ENCODE measurements around the gene TTBK1.

The TTBK1 gene

DNA sequence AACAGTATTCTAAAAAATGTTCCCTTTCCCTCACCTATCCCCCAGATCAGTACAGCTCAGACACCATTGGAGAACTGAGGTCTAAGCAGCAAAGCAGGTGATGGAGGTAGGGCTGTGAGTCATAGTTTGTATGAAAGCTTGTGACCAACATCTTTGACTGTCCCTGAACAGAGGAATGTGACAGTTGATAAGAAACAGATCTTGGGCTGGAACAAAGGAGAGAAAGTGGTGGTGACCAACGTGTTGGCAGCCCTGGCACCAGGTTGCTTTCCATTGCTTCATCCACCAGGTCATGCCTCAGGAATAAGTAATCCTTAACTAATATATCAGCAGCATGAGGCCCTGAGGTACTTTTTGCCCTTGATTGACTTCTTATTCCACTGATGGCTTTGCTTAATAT lies 85.2 kb downstream of the TTBK1 start:
- no peak overlapping the region for H3K4me3 ChIP-seq (ENCODE audit: low read depth, low read length)
- no peak overlapping the region for H2AFZ ChIP-seq (ENCODE audit: low read length, unreplicated experiment)
- H3K36me3 ChIP-seq (ENCODE audit: insufficient read depth, low read length): no peaks in the 10 kb centered on the region
- no peaks in the 10 kb centered on the region for H3K4me1 ChIP-seq (ENCODE audit: control insufficient read depth, insufficient read depth, low read length, unreplicated experiment)
- H3K27ac ChIP-seq (ENCODE audit: low read depth, low read length): no peak overlapping the region
- H3K79me2 ChIP-seq (ENCODE audit: control insufficient read depth, insufficient read depth, low read length, unreplicated experiment): no peaks in the 10 kb centered on the region
- no peaks in the 10 kb centered on the region for H3K27me3 ChIP-seq (ENCODE audit: insufficient read depth, low read length)

DNA sequence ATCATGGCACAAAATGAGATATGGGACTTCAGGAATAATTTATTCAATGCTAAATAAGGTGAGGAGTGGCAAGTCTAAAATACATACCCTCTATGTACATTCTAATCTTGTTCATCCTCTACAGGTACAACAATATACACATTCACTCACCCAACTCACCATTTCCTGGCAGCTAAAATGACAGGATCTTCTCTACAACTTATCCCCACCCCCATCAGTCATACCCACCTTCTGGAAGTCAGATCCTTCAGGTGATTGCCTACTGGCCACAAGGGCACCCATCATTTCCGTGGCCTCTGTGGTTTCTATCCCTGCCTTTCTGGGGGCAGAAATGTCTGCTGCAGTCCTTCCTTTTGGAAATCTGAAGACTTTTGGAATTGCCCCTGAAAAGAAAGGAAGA lies 88.2 kb downstream of the TTBK1 start:
- H3K4me1 ChIP-seq (ENCODE audit: control insufficient read depth, insufficient read depth, low read length, unreplicated experiment): no peaks in the 10 kb centered on the region
- H3K36me3 ChIP-seq (ENCODE audit: insufficient read depth, low read length): no peaks in the 10 kb centered on the region
- H3K4me3 ChIP-seq (ENCODE audit: low read depth, low read length): no peak overlapping the region
- no peaks in the 10 kb centered on the region for H3K27me3 ChIP-seq (ENCODE audit: insufficient read depth, low read length)
- H3K79me2 ChIP-seq (ENCODE audit: control insufficient read depth, insufficient read depth, low read length, unreplicated experiment): no peaks in the 10 kb centered on the region
- no peak overlapping the region for H2AFZ ChIP-seq (ENCODE audit: low read length, unreplicated experiment)
- no peak overlapping the region for H3K27ac ChIP-seq (ENCODE audit: low read depth, low read length)

DNA sequence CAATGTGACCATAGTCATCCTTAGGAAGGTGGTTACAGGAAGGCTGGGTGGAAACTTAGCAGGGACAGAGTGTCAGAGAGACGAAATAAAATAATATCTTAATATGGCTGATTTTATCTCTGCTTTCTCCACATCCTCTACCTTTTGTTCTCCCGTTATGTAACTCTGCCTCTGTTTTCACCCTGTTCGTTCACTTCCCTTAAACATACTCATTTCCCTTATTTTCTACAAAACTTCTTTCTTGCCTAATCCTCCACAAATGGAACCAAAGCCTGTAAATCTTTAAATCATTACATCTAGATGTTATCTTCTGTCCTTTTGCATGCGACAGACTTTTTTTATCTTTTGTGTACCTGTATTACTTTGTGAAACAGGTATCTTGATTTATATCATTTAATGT lies 88.6 kb downstream of the TTBK1 start:
- Histone ChIP-seq H3K36me3 (ENCODE audit: insufficient read depth, low read length) (no peaks in the 10 kb centered on the region), H3K27ac (ENCODE audit: low read depth, low read length) (no peak overlapping the region), H3K4me3 (ENCODE audit: low read depth, low read length) (no peak overlapping the region), H3K79me2 (ENCODE audit: control insufficient read depth, insufficient read depth, low read length, unreplicated experiment) (no peaks in the 10 kb centered on the region), H3K4me1 (ENCODE audit: control insufficient read depth, insufficient read depth, low read length, unreplicated experiment) (no peaks in the 10 kb centered on the region), H3K27me3 (ENCODE audit: insufficient read depth, low read length) (no peaks in the 10 kb centered on the region), H2AFZ (ENCODE audit: low read length, unreplicated experiment) (no peak overlapping the region)

DNA sequence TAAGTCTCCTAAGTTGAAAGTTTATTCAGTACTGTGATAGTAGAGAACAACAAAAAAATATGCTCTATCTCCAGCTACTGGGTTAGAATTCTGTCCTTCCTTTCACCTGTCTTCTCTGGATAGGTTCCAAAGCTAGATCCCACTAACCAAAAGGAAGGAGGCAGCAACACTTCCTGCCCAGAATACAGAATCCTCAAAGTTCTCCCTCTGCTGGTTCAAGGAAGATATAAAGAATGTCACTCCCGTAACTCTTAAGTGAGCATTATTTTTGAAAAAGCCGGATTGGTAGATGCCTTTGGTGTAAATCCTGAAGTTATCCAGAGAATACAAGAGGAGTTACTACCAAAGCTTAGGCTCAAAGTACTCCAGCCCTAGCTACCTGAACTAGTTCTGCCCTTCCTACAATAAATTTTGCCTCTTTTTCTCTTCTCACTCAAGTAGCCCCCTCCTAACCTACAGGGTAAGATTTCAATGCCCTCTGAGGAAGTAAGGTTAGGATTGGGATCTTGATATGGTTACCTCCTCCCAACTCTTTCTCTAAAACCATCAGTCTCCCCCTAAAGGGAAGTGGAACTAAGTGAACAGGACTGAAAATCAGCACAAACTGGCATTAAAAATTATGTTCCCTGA lies 91.3 kb downstream of the TTBK1 start:
- Histone ChIP-seq H3K4me1 (ENCODE audit: control insufficient read depth, insufficient read depth, low read length, unreplicated experiment) (no peaks in the 10 kb centered on the region), H3K36me3 (ENCODE audit: insufficient read depth, low read length) (0 out of 2 replicates have a peak, but pooled peaks cover under 1% of the 10 kb centered on the region), H3K27me3 (ENCODE audit: insufficient read depth, low read length) (no peaks in the 10 kb centered on the region), H3K27ac (ENCODE audit: low read depth, low read length) (no peak overlapping the region), H3K4me3 (ENCODE audit: low read depth, low read length) (no peak overlapping the region), H2AFZ (ENCODE audit: low read length, unreplicated experiment) (no peak overlapping the region), H3K79me2 (ENCODE audit: control insufficient read depth, insufficient read depth, low read length, unreplicated experiment) (no peaks in the 10 kb centered on the region)

DNA sequence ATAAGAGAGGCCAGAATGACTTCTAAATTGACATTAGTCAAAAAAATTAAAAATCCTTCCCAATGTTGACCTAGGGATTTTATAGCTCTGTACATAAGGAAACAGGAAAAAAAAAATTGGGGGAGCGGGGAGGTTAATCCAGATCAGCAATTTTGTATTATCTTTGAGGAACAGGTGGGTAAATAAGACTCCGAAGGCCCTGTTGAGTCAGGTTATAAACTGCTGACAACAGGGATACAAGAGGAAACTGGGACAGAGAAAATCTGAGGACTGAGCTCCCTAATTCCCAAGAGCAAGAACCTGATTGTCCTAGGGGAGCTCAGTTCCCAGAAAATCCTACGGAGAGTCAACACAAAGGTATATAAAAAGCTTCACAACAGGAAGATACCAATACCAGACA lies 92.2 kb downstream of the TTBK1 start:
- no peaks in the 10 kb centered on the region for H3K4me1 ChIP-seq (ENCODE audit: control insufficient read depth, insufficient read depth, low read length, unreplicated experiment)
- peaks cover 9% of the 10 kb centered on the region; the same call in 1 of the 2 replicates for H3K36me3 ChIP-seq (ENCODE audit: insufficient read depth, low read length)
- no peaks in the 10 kb centered on the region for H3K79me2 ChIP-seq (ENCODE audit: control insufficient read depth, insufficient read depth, low read length, unreplicated experiment)
- no peak overlapping the region for H3K4me3 ChIP-seq (ENCODE audit: low read depth, low read length)
- H3K27ac ChIP-seq (ENCODE audit: low read depth, low read length): no peak overlapping the region
- H3K27me3 ChIP-seq (ENCODE audit: insufficient read depth, low read length): no peaks in the 10 kb centered on the region
- no peak overlapping the region for H2AFZ ChIP-seq (ENCODE audit: low read length, unreplicated experiment)

DNA sequence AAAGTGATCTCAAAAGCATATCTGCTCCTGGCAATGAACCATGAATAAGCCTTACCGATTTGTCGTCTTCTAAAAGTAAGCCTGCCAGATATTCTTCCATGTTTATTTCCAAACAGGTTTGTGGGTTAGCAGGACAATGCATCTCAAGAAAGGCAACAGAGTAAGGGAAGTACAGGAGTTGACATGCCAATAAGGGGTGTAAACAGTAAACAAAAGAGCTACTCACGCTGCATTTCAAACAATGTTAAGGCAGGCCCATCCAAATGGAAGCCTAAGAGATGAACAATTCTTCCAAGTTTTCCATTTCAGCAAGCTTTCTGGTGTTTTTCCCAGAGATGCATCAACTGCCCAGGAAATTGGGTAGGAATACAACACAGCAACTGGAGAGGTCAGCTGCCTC lies 93.1 kb downstream of the TTBK1 start:
- no peaks in the 10 kb centered on the region for H3K27me3 ChIP-seq (ENCODE audit: insufficient read depth, low read length)
- H3K36me3 ChIP-seq (ENCODE audit: insufficient read depth, low read length): peaks cover 13% of the 10 kb centered on the region; the same call in 1 of the 2 replicates
- H3K4me3 ChIP-seq (ENCODE audit: low read depth, low read length): no peak overlapping the region
- H3K27ac ChIP-seq (ENCODE audit: low read depth, low read length): no peak overlapping the region
- H3K4me1 ChIP-seq (ENCODE audit: control insufficient read depth, insufficient read depth, low read length, unreplicated experiment): no peaks in the 10 kb centered on the region
- H2AFZ ChIP-seq (ENCODE audit: low read length, unreplicated experiment): no peak overlapping the region
- H3K79me2 ChIP-seq (ENCODE audit: control insufficient read depth, insufficient read depth, low read length, unreplicated experiment): no peaks in the 10 kb centered on the region
